ENCODE data around the gene FRAS1.

DNA sequence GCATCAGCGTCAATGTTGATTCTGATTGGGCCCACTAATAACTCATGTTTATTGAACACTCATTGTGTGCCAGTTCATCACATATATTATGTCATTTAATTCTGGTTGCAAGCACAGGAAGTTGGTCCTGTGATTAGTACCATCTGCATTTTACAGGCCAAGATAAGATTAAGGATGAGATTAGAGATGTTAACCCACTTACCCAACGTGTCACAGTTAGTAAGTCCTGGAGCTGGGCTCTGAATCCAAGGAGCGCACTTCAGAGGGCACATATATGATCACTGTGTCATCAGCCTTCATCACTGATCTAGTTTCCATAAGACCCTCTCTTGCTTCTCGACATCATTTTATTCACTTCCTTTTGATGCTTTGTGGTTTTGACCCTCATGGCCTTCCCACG lies 289.1 kb downstream of the FRAS1 start:
- TF ChIP-seq CTCF (IDR thresholded peaks at IDR 0.05): no peak
- TF ChIP-seq POLR2A (IDR thresholded peaks at IDR 0.05): no peak

Data from Peyer's patch (tissue), 4 donors.